GM12892 (cell line): ENCODE measurements around the gene LSM10.

Source experiments
- POLR2A ChIP-seq: IDR thresholded peaks from 2 replicates; pipeline ENCODE4 v1.6.1; 2011; ENCODE audit warnings: low read depth, low read length, control low read depth
- TAF1 ChIP-seq: IDR thresholded peaks from 2 replicates; pipeline ENCODE4 v1.6.1; 2011; ENCODE audit warnings: low read depth, mild to moderate bottlenecking, control low read depth, low read length, borderline replicate concordance

- TF ChIP-seq POLR2A (no peak), TAF1 (no peak)
These were observed 10.4 kb downstream of the LSM10 start for GRCh38 chr1:36387141-36387949.
